Smooth muscle cell of trachea (primary cell): ENCODE measurements around the gene VSX2. TPM values are rescaled to one million over a fixed set of nuclear protein-coding genes. Genes with fewer than 3 reads are reported as not detected.

ENCODE experiments used
- total RNA-seq: library from RNA; depleted of rRNA; stranded (reverse); fragments of >200 nt; gene quantifications from 2 replicates; pipeline ENCODE4 v1.2.1, GENCODE V29; 2014

Gene VSX2
- not detected in 2 replicates for total RNA-seq

GRCh38 chr14:74238974-74239847 is at the start of gene VSX2:
VSX2 (plus strand) TSS chr14:74239449; CDS start chr14:74239562, 113 bp downstream.

GRCh38 chr14:74302634-74303569 is 63.7 kb downstream of the VSX2 start, which contains the start of gene ABCD4:
ABCD4 (minus strand) TSS chr14:74302934; CDS start chr14:74302912, 22 bp downstream.

Other genes with a start within 250 kb of the VSX2 start
- gene ENTPD5, start 220.2 kb upstream of the VSX2 start, total RNA-seq, result 11.7 and 17.0 TPM in 2 replicates
- 5.5 and 6.0 TPM in 2 replicates for gene BBOF1, start 220.1 kb upstream of the VSX2 start, total RNA-seq
- gene ALDH6A1, start 155.0 kb upstream of the VSX2 start, total RNA-seq, result 58.0 and 62.0 TPM in 2 replicates
- gene LIN52, start 154.5 kb upstream of the VSX2 start, total RNA-seq, result 6.1 and 8.3 TPM in 2 replicates
- 40.6 and 47.1 TPM in 2 replicates for gene ABCD4, start 63.5 kb downstream of the VSX2 start, total RNA-seq
- gene VRTN, start 109.0 kb downstream of the VSX2 start, total RNA-seq, result not detected in 2 replicates
- under 0.01 and 0.15 TPM in 2 replicates for gene SYNDIG1L, start 186.8 kb downstream of the VSX2 start, total RNA-seq